Effector memory CD8-positive, alpha-beta T cell (primary cell): Measurements from ENCODE around the gene SLC35A5.
"Not testable (repeated sequence)": the region's sequence is repeated elsewhere in the genome, so short reads cannot be mapped to it uniquely, and the experiment has no call there.

ENCODE experiments used
- ATAC-seq: fragments of 150-1000 bp; cut with Tn5 transposase; replicated peaks from 2 replicates; pipeline ENCODE4 v1.10.0; 2021; ENCODE audit warnings: mild to moderate bottlenecking, moderate library complexity
- DNase-seq, 3 experiments: peaks; one replicate each; pipeline ENCODE4 v3.0.0; 2021
- H3K27ac Mint-ChIP-seq, 2 donors: one replicate each; pipeline ENCODE4 v1.8.0; 2022; ENCODE audit warnings: mild to moderate bottlenecking in 2 of 2, mixed read lengths in 2 of 2, moderate library complexity in 2 of 2
- H3K27me3 Mint-ChIP-seq, 2 donors: one replicate each; pipeline ENCODE4 v1.8.0; 2022; ENCODE audit warnings: mixed read lengths in 2 of 2
- H3K36me3 Mint-ChIP-seq: one replicate; pipeline ENCODE4 v1.8.0; 2022; ENCODE audit warnings: mild to moderate bottlenecking, moderate library complexity, mixed read lengths; ENCODE audit not compliant: insufficient read depth
- H3K4me1 Mint-ChIP-seq, 2 donors: one replicate each; pipeline ENCODE4 v1.8.0; 2022; ENCODE audit warnings: low read depth in 2 of 2, mixed read lengths in 2 of 2
- H3K4me3 Mint-ChIP-seq, 2 donors: one replicate each; pipeline ENCODE4 v1.8.0; 2022; ENCODE audit warnings: mild to moderate bottlenecking in 2 of 2, mixed read lengths in 2 of 2, moderate library complexity in 2 of 2
- H3K9me3 Mint-ChIP-seq, 2 donors: one replicate each; pipeline ENCODE4 v1.8.0; 2022; ENCODE audit warnings: mixed read lengths in 2 of 2

Gene SLC35A5

GRCh38 chr3:112557976-112558375 lies 3.9 kb upstream of the SLC35A5 start:
- DNase-seq: no peak
- Mint-ChIP-seq H3K4me1 (peaks cover 35 to 50% of the 10 kb centered on the region in 2 donors), H3K27ac (no peak overlapping the region), H3K9me3 (no peaks in the 10 kb centered on the region), H3K36me3 (peaks cover 34% of the 10 kb centered on the region), H3K4me3 (no peak overlapping the region), H3K27me3 (no peaks in the 10 kb centered on the region)
- ATAC-seq: no peak

GRCh38 chr3:112560307-112560706 lies 1.5 kb upstream of the SLC35A5 start:
- peaks cover 32 to 51% of the 10 kb centered on the region in 2 donors for H3K4me1 Mint-ChIP-seq
- peak overlapping the region; percentile 27 to 98 for H3K27ac Mint-ChIP-seq
- no peak for DNase-seq
- peaks cover 37% of the 10 kb centered on the region for H3K36me3 Mint-ChIP-seq
- no peak for ATAC-seq
- H3K9me3 Mint-ChIP-seq: no peaks in the 10 kb centered on the region
- H3K27me3 Mint-ChIP-seq: no peaks in the 10 kb centered on the region
- H3K4me3 Mint-ChIP-seq: peak overlapping the region; percentile 94 to 98

GRCh38 chr3:112560721-112561483 lies 943 bp upstream of the SLC35A5 start:
- no peaks in the 10 kb centered on the region for H3K27me3 Mint-ChIP-seq
- H3K36me3 Mint-ChIP-seq: peaks cover 39% of the 10 kb centered on the region
- DNase-seq (peak; percentile 57 to 59 (median 58)), ATAC-seq (peak; percentile 18)
- no peaks in the 10 kb centered on the region for H3K9me3 Mint-ChIP-seq
- H3K27ac Mint-ChIP-seq: peak overlapping the region; percentile 98
- H3K4me3 Mint-ChIP-seq: peak overlapping the region; percentile 94 to 98
- peaks cover 26 to 46% of the 10 kb centered on the region in 2 donors for H3K4me1 Mint-ChIP-seq

DNA sequence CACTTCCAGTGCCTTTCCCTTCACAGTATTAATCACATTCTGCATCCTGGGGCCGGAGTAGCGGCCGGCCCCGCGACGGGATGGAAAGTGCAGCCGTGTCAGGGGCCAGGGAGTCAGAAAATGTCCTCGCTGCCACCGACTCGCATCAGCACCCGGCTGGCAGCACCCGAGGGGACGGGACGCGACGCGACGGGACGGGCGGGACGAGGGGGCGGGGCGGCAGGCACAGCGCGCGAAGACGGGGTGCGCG lies 436 bp upstream of the SLC35A5 start:
- Mint-ChIP-seq H3K4me3 (peak overlapping the region; percentile 94 to 98), H3K9me3 (no peaks in the 10 kb centered on the region), H3K4me1 (peaks cover 23 to 48% of the 10 kb centered on the region in 2 donors), H3K36me3 (peaks cover 39% of the 10 kb centered on the region), H3K27me3 (no peaks in the 10 kb centered on the region), H3K27ac (peak overlapping the region; percentile 98)
- DNase-seq (no peak), ATAC-seq (peak; percentile 52)

- H3K4me3 Mint-ChIP-seq, H3K27ac Mint-ChIP-seq: not testable (repeated sequence)
- peaks cover 33% of the 10 kb centered on the region for H3K36me3 Mint-ChIP-seq
Observed at GRCh38 chr3:112564247-112564939, 2.5 kb downstream of the SLC35A5 start.

DNA sequence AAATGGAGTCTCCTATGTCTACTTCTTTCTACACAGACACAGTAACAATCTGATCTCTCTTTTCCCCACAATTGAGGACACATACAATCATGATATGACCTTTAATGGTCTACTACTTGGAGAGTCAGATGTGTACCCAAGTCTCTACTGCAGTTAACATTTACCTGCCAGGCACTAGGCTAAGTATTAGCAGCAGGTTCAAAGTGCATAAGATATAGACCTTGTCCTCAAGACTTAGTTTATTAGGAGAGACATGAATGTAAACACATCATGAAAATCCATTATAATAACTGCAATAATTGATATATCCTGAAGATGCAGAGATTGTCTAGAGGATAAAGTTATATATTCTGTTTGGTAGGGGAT lies 3.1 kb downstream of the SLC35A5 start:
- Mint-ChIP-seq H3K27me3 (no peaks in the 10 kb centered on the region), H3K36me3 (peaks cover 33% of the 10 kb centered on the region), H3K4me1 (peaks cover 20 to 36% of the 10 kb centered on the region in 2 donors), H3K27ac (no peak overlapping the region), H3K9me3 (no peaks in the 10 kb centered on the region), H3K4me3 (no peak overlapping the region)
- DNase-seq (no peak), ATAC-seq (no peak)

More at GRCh38 chr3:112564247-112564939, 2.5 kb downstream of the SLC35A5 start:
- not testable (repeated sequence) for H3K9me3 Mint-ChIP-seq, DNase-seq, ATAC-seq, H3K27me3 Mint-ChIP-seq
- peaks cover 25 to 41% of the 10 kb centered on the region in 2 donors for H3K4me1 Mint-ChIP-seq

DNA sequence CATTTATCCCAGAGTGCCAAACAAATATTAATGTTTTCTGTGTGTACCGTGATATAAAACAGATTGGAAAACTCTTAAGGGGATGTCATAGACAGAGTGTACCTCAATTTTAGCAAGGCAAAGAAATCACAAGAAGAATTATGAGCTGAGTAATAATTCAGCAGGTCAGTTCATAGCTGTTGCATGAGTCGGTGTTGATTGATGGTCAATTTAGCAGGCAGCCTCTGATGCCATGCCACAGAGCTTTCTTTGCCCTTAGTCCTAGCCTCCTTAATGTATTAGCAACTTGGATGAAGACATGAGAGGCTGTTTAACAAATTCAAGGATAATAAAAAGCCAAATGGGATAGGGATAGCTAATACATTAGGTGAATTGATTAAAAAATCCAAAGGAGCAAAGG lies 6.8 kb downstream of the SLC35A5 start:
- Mint-ChIP-seq H3K36me3 (peaks cover 35% of the 10 kb centered on the region), H3K4me1 (peaks cover 9 to 19% of the 10 kb centered on the region in 2 donors), H3K4me3 (no peak overlapping the region), H3K9me3 (no peaks in the 10 kb centered on the region), H3K27ac (peak overlapping the region in 1 of 2 donors; percentile 1), H3K27me3 (no peaks in the 10 kb centered on the region)
- DNase-seq (no peak), ATAC-seq (no peak)

DNA sequence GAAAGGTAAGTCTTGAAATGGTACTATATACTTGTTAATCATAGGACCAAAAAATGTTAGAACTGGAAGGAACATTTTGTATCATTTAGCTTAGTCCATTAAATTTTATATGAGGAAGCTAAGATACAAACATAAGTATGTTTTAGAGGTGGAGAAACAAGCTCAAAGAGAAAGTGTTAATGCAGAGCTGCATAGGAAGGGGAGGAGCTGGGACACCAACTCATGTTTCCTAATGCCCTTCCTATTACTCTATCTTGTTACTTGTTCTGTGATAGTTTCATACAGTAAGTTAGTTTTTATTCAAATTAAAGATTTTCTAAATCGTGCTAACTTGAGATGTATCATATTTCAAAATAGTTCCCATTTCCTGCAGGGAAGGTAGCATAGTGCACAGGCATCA lies 7.4 kb downstream of the SLC35A5 start:
- DNase-seq: no peak
- ATAC-seq: no peak
- Mint-ChIP-seq H3K27me3 (no peaks in the 10 kb centered on the region), H3K36me3 (peaks cover 41% of the 10 kb centered on the region), H3K4me1 (peaks cover 8 to 19% of the 10 kb centered on the region in 2 donors), H3K9me3 (no peaks in the 10 kb centered on the region), H3K4me3 (no peak overlapping the region), H3K27ac (no peak overlapping the region)

DNA sequence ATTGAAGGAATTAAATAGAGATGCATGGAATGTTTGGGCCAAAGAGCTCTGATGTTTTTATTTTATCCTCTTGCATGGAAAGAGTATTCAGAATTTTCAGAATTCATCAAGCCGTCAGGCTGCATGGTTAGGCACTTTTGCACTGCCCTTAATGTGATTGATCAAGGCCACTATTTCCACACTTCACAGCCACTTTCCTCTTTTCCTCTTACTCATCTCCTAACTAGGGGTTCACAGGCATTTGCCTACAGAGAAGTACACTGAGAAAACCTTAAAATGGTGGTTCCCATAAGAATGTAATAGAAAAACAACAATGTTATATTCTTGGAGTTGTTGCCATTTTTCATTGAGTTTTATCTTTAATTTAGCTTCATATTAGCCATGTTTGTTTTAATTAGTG lies 10.9 kb downstream of the SLC35A5 start:
- DNase-seq: no peak
- ATAC-seq: no peak
- peaks cover 3 to 5% of the 10 kb centered on the region in 2 donors for H3K4me1 Mint-ChIP-seq
- H3K9me3 Mint-ChIP-seq: no peaks in the 10 kb centered on the region
- no peaks in the 10 kb centered on the region for H3K27me3 Mint-ChIP-seq
- no peak overlapping the region for H3K27ac Mint-ChIP-seq
- no peak overlapping the region for H3K4me3 Mint-ChIP-seq
- peaks cover 44% of the 10 kb centered on the region for H3K36me3 Mint-ChIP-seq

GRCh38 chr3:112579232-112579631 lies 17.4 kb downstream of the SLC35A5 start:
- peaks cover 37% of the 10 kb centered on the region for H3K36me3 Mint-ChIP-seq
- ATAC-seq (peak; percentile 14), DNase-seq (no peak)
- no peaks in the 10 kb centered on the region for H3K9me3 Mint-ChIP-seq
- H3K4me1 Mint-ChIP-seq: no peaks in the 10 kb centered on the region
- no peak overlapping the region for H3K27ac Mint-ChIP-seq
- no peaks in the 10 kb centered on the region for H3K27me3 Mint-ChIP-seq
- no peak overlapping the region for H3K4me3 Mint-ChIP-seq

DNA sequence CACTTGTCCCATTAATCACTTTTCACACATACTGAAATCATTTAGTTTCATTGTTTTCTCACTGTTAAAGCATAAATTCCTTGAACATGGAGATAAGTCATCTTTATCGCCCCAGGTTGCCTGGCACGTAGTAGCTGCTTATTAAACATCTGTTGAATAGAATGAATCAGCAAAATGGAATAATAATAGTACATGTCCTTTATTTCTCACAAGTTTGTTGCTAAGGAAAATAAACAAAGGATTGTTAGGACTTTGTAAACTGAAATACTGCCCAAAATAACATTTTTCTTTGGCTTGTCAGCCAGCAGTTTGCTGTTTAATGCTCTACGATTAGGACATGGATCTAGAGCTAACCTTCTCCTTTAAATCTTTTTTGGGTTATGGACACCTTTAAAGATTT lies 17.9 kb downstream of the SLC35A5 start:
- no peak overlapping the region for H3K4me3 Mint-ChIP-seq
- H3K9me3 Mint-ChIP-seq: no peaks in the 10 kb centered on the region
- no peak overlapping the region for H3K27ac Mint-ChIP-seq
- no peak for DNase-seq
- H3K27me3 Mint-ChIP-seq: no peaks in the 10 kb centered on the region
- no peak for ATAC-seq
- no peaks in the 10 kb centered on the region for H3K4me1 Mint-ChIP-seq
- H3K36me3 Mint-ChIP-seq: peaks cover 39% of the 10 kb centered on the region

GRCh38 chr3:112582244-112582874 lies 20.5 kb downstream of the SLC35A5 start:
- ATAC-seq (no peak), DNase-seq (peak in 2 of 3 experiments; percentile 4 to 12)
- H3K9me3 Mint-ChIP-seq: no peaks in the 10 kb centered on the region
- no peak overlapping the region for H3K4me3 Mint-ChIP-seq
- no peak overlapping the region for H3K27ac Mint-ChIP-seq
- peaks cover 0 to under 1% of the 10 kb centered on the region in 2 donors for H3K4me1 Mint-ChIP-seq
- H3K36me3 Mint-ChIP-seq: peaks cover 39% of the 10 kb centered on the region
- H3K27me3 Mint-ChIP-seq: no peaks in the 10 kb centered on the region

GRCh38 chr3:112583105-112583504 lies 21.3 kb downstream of the SLC35A5 start:
- Mint-ChIP-seq H3K27me3 (no peaks in the 10 kb centered on the region), H3K27ac (no peak overlapping the region), H3K36me3 (peaks cover 39% of the 10 kb centered on the region), H3K4me3 (no peak overlapping the region), H3K4me1 (peaks cover 0 to 5% of the 10 kb centered on the region in 2 donors), H3K9me3 (no peaks in the 10 kb centered on the region)
- DNase-seq: no peak
- no peak for ATAC-seq

GRCh38 chr3:112585782-112586181 lies 23.9 kb downstream of the SLC35A5 start:
- H3K27me3 Mint-ChIP-seq: no peaks in the 10 kb centered on the region
- H3K27ac Mint-ChIP-seq: no peak overlapping the region
- peaks cover 5 to 7% of the 10 kb centered on the region in 2 donors for H3K4me1 Mint-ChIP-seq
- H3K36me3 Mint-ChIP-seq: peaks cover 31% of the 10 kb centered on the region
- DNase-seq: no peak
- H3K9me3 Mint-ChIP-seq: no peaks in the 10 kb centered on the region
- H3K4me3 Mint-ChIP-seq: no peak overlapping the region
- no peak for ATAC-seq
